G401.6 (cell line): ENCODE results near the gene BRMS1.

Experiments
- FAIRE-seq: peaks from 2 replicates; lab custom pipeline; 2012; peaks lifted over from hg19 to GRCh38; lab: Jason Lieb, UNC

BRMS1 gene

DNA sequence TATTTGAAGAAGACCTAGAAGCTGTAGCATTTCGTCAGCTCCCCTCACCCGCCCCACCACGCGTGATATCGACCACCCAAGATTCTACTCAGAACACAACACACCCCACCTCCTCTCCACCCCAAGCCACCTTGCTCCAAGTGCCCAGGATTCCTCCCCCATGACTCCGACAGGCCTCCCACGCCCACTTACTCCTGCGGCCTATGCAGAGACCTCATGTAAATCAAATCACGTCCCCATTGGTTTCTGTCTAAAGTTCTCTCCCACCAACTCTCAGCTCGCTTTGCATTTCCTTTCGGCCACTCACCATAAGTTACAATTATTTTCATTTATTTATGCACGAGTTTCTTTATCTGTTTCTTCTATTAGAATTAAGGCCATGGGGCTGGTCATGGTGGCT is 42.2 kb downstream of the BRMS1 start:
- FAIRE-seq: no peak

DNA sequence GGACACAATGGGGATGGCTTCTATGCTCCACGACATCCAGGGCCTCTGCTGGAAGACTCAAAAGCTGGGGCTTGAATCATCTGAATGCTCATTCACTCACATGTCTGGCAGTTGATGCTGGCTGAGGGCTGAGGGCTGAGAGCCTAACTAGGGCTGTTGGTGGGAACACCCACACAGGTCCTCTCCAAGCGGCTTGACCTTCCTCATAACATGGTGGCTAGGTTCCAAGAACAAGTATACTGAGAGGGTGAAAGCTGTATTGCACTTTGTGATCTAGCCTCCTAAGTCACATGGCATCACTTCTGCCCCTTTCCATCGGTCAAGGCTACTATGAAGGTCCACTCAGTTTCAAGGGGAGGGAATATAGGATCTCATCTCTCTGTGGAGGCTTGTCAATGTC is 45.7 kb downstream of the BRMS1 start:
- FAIRE-seq: no peak

DNA sequence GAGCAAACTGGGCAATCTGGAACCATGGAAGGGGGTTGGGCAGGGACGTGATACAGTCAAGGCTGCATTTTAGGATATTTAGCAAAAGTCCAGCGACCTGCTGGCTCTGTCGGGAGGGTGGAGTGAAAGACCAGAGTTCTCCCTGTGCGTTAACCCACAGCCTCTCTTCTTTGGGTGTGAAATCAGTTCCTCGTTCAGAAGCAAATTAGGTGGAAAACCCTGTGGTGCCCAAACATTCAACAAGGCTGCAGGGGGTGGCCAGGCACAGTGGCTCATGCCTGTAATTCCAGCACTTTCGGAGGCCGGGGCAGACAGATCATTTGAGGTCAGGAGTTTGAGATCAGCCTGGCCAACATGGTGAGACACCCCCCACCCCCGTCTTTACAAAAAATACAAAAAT is 47.3 kb downstream of the BRMS1 start:
- no peak for FAIRE-seq

DNA sequence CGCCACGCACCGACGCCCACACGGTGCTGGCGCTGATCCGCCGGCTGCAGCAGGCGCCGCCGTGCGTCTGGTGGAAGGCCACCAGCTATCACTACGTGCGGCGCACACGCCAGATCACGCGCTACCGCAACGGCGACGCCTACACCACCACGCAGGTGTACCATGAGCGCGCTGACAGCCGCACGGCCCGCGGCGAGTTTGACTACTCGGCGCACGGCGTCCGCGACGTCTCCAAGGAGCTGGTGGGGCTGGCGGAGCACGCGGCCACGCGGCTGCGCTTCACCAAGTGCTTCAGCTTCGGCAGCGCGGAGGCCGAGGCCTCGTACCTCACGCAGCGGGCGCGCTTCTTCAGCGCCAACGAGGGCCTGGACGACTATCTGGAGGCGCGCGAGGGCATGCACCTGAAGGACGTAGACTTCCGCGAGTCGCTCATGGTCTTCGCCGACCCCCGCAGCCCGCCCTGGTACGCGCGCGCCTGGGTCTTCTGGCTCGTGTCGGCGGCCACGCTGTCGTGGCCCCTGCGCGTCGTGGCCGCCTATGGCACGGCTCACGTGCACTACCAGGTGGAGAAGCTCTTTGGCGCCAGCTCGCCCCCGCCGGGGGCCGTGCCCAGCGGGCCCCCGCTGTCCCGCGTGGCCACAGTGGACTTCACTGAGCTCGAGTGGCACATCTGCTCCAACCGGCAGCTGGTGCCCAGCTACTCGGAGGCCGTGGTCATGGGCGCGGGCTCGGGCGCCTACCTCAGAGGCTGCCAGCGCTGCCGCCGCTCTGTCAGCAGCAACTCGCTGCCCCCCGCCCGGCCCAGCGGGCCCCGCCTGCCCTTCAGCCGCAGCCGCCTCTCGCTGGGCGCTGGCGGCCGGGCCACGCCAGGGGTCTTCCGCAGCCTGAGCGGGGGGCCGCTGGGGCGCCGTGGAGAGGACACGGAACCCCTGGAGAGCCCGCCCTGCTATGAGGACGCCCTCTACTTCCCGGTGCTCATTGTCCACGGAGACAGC is 50.0 kb downstream of the BRMS1 start:
- FAIRE-seq: no peak

DNA sequence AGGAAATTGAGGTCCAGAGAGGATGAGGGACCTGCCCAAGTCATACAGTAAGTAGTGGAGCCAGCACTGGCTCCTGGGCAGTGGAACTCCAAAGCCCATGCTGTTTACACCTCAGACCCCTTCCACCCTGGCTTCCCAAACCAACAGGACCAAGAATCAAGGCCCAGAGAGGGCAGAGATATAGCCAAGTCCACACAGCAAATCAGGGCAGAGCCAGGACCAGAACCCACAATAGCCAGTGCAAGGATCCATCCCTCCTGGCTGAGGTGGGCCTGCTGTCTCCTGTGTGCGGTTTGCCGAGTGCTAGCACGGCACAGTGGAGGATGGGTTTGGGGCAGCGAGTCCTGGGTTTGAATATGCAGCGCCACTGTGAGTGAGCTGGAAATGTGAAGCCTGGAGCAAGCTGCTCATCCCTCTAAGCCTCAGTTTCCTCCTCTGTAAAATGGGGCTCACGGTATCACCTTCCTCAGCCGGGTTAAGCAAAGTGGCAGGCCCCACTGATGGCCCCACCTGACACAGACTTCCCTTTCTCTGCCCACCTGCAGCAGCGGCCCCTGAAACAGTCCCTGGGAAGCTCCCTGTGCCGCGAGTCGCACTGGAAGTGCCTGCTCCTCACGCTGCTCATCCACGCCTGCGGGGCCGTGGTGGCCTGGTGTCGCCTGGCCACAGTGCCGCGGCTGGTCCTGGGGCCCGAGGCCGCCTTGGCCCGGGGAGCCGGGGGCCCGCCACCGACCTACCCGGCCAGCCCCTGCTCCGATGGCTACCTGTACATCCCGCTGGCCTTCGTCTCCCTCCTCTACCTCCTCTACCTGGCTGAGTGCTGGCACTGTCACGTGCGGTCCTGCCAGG is 50.9 kb downstream of the BRMS1 start:
- FAIRE-seq: no peak

DNA sequence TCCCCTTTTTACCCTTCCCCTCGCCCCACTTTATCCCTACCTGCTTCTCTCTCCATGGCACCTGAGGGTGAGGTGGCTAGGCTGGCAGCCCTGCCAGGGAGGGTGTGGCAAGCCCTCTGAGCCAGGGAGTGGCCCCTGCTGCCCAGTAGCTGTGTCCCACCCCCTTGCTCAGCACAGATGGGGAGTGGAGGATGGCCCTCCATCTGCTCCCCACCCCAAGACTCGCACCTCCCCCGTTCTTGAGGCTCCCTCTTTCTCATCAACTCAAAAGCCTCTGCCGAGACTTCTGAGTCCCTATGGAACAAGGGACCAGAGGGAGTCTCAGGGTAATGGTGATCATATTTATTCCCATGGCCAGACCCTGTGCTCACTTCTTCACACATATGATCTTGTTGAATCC is 51.6 kb downstream of the BRMS1 start:
- FAIRE-seq: no peak

DNA sequence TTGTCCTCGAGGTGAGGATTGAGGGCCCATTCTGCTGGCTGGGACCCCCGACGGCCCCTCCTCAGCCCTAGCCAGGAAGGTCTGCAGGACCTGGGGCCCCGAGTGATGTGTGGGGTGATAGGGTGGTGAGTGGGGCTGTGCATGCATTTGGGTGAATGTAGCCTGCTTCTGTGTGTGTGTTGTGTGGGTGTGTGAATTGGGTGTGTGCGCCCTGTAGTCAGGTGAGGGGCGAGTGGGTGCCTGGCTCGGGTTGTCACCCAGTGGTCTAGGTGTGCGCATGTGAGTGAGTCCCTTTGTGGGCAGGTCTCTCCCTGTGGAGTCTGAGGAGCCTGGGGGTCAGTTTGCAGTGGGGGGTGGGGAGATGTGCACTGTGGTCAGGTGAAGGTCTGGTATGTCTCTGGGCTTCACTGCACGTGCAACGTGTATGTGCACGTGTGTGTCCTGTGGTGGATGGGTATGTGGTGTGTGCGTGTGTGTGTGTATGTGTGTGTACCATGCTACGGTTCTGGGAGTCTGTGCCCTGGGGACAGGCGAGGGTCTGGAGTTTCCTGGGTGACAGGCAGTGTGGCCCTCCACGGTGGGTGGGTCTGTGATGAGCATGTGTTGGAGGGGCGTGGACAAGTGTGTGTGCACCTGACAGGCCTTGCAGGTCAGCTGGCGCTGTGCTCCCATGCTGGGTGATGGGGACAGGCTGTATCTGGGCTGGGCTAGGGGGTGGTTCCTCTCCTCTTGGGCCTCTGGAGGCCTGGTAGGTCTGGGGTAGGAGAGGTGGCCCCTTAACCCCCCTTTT is 52.2 kb downstream of the BRMS1 start:
- no peak for FAIRE-seq

DNA sequence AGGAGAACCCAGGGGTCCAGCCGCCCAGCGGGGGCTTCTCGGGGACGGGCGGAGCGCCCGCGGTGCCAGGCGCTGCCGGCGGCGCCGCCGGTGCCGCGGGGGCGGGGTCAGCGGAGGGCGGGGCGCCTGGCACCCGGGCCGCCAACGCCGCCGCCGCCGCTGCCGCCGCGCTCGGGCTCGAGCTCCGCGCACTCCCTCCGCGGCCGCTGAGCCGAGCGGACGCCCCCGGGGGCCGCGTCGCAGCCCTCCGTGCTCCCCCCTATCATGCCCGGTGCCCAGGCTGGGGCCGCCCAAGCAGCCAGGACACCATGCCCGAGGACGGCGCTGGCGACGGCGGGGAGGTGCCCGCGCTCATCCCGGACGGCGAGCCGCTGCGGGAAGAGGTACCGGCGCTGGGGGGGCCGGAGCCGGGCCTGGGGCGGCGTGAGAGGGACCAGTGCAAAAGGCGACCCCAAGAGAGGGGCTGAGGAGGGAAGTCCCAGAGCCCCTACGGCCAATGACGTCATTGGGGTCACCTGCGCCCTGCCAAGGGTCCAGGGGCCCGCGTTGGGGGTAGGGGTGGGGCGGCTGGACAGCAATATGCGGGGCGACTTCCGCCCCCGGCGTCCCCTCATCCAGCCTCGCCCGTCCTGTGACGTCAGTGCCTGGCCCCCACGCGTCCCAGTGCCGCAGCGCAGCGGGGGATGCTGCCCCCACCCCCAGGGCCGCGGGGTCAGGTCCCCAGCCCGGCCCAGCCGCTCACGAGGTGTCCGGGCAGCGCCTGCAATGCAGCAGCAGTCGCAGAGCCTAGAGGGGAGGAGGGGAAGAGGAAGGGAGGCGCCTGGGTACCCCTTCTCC is 53.0 kb downstream of the BRMS1 start, which contains the start of gene TMEM151A:
Gene TMEM151A (plus strand): TSS at position 189 of the 837 bp plus-strand sequence. CDS start 120 bp downstream, at position 309.
- no peak for FAIRE-seq

DNA sequence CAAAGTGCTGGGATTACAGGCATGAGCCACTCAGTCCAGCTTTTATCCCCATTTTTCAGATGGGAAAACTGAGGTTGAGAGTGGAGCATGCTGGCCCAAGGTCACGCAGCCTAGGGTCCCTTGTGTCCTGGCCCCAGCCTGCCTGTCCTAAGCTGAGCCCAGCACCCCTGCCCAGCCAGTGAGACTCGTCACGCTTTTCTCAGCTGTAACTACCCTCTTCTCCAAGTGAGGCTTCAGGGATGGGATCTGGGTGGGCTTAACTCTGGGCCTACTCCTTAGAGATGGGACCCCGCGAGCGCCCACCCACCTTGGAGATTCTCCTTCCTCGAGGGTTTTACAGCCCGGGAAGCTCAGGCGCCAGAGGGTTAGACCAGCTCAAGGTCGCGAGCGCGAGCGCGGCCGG is 53.6 kb downstream of the BRMS1 start:
- no peak for FAIRE-seq

DNA sequence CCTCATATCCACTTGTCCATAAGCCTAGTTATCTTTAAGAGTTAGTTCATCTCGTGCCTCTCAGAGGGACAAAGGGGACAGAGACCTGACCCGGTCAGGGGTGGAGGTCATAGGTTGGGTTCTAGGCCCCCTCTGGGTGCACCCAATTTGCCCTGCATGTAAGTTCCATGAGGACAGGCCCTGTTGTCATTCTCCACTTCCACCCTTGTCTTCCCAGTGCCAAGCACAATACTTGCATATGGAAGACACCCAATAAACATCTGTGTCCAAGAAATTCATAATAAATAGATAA is 54.6 kb downstream of the BRMS1 start:
- FAIRE-seq: no peak

DNA sequence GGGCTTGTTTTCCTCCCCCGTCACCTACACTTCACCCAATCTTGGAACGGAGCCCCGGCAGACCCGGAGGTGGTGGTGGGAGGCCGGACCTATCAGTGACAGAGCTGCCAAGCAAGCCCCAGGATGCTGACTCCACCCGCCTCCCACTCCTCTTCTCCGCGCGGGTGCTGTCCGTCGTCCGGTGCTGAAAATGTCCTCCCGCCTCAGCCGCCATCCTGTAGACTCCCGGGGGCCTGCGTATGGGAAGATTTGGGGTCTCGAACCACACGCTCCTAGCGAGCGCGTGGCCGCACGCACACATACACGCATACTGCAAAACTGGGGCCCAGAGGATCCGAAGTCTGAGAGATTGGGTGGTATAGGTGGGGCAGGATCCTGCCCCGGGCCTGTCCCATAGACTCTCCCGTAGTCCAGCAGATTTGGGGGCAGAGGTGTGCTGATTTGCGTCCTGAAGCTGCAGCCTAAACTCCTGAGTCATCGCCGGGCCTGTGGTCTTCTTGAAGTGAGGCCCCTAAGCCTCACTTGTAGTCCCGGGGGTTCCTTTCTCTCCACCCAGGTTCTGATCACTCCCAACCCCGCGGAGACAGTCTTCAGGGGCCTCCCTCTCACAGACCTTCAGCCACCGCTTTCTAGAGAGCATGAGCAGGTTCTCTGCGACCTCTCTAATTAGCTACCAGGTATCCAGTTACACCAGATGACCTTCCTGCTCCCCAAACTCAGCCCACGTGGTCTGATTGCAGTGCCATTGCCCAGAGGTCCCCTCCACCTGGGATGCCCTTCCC is 55.2 kb downstream of the BRMS1 start:
- FAIRE-seq: no peak

DNA sequence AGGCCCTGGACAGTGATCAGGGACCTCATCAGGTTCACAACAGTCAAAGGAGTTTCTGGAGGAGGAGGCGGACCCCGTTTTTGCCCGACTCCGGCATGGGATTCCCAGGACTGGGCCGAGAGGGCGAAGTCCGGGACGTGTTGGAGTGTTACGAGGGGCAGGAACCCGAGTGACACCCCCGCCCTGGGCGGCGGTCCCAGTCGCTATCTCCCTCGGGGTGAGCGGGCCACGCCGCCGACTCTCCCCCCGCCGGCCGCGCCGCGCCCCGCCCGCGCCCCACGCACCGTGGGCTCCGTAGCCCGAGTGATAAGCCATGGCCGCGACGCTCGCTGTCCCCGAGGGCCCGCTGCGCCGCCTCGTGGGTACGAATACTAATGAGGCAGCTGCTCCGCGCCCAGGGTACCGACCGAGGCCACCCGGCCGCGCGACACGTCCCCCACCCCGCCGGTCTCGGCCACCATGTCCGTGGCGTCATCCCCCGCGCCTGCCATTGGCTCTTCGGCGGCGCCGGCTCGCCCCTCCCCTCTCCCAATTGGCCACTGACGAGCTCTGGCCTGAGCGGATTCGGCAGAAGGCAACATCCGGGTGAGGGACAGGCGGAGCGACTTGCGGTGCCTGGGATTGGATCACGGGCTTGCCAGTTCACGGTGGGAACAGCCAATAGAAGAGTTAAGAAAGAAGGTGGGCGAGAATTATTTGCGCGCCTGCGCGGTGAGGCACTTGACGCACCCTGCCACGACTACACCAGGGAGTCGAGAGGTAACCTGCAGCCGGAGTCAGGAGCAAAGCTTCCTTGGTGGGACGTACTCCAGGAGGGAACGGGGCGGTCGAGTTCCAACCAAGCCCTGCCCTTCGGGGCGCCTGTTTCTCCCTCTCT is 56.0 kb downstream of the BRMS1 start, which contains the start of gene YIF1A:
Gene YIF1A (minus strand): TSS at position 473 of the 877 bp plus-strand sequence. CDS start 158 bp downstream, at position 315.
- FAIRE-seq: peak; percentile 99

DNA sequence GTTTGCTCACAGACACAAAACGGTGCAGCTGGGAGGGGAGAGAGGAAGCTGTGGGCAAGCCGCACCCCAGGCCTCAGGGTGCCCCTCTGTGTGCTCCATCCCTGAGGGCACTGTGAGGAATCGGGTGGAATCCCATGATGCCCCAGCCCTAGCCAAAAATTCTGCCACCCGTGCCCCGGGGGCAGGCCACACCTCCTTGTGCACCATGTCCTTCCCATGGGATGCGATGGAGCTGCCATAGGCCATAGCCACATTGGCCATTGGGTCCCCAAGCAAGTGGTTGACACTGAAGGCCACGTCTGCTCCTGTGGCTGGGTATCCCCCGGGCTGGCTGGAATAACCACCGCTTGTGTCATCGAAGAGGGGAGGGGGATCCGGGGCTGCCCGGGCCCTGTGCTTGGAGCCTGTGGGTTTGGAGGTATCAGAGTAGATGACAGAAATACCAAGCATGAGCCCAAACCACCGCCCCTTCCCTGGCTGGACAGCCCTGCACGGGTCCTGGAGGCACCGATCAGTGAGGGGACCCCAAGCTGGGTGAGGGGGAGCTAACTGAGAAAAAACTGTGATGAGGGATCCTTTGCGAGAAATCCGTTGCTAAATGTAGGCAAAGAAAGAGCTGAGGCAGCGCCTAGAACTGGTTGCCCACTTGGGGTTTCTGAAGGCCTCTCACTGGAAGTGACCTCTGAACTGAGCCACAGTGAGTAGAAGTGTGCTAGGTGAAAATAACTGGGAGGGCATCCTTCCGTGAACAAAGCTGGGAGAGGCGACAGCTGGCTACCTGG is 56.8 kb downstream of the BRMS1 start:
- FAIRE-seq: no peak
